H1 (cell line): ENCODE data around the gene RAB3C. TPM values are rescaled to one million over a fixed set of nuclear protein-coding genes. Genes with fewer than 3 reads are reported as not detected.

ENCODE experiments used
- CTCF ChIA-PET: fragments of 300-600 bp; sonication (Branson Sonifier 250); formaldehyde crosslinking; loops from one replicate; lab custom pipeline; 2021; ENCODE audit not compliant: partially characterized antibody; lab: Charles Lee
- POLR2A ChIA-PET: fragments of 300-600 bp; sonication (Branson Sonifier 250); formaldehyde crosslinking; loops from one replicate; lab custom pipeline; 2021; ENCODE audit warnings: inconsistent platforms; ENCODE audit not compliant: partially characterized antibody; lab: Charles Lee
- DNase-seq, 2 experiments: peaks; one replicate each; pipeline versions ENCODE4 v3.0.0 to v3.0.0-alpha.2; 2010 to 2022; ENCODE audit warnings: low spot score in 2 of 2, low read depth in 1 of 2, mixed read lengths in 1 of 2
- FAIRE-seq: peaks from 2 replicates; lab custom pipeline; 2011; peaks lifted over from hg19 to GRCh38; lab: Jason Lieb, UNC
- H2AFZ ChIP-seq: 2 replicates; pipeline ENCODE4 v1.8.1; 2012; ENCODE audit warnings: low read length, inconsistent platforms
- H2AK5ac ChIP-seq: 2 replicates; pipeline ENCODE4 v1.6.1; 2013; ENCODE audit warnings: low read depth, low read length
- H2BK120ac ChIP-seq: replicated peaks from 2 replicates; pipeline ENCODE3; 2013; ENCODE audit warnings: low read depth, low read length, inconsistent platforms
- H2BK12ac ChIP-seq: 2 replicates; pipeline ENCODE4 v1.6.1; 2013; ENCODE audit warnings: low read depth, low read length
- H2BK15ac ChIP-seq: 2 replicates; pipeline ENCODE4 v1.6.1; 2013; ENCODE audit warnings: low read length
- H2BK20ac ChIP-seq: 2 replicates; pipeline ENCODE4 v1.6.1; 2013; ENCODE audit warnings: low read length
- H2BK5ac ChIP-seq: 2 replicates; pipeline ENCODE4 v1.6.1; 2013; ENCODE audit warnings: low read depth, low read length
- H3K14ac ChIP-seq: 2 replicates; pipeline ENCODE4 v1.6.1; 2013; ENCODE audit warnings: inconsistent platforms; ENCODE audit not compliant: insufficient read length
- H3K18ac ChIP-seq: 2 replicates; pipeline ENCODE4 v1.6.1; 2013; ENCODE audit warnings: low read length; ENCODE audit errors: extremely low read depth
- H3K23ac ChIP-seq: 2 replicates; pipeline ENCODE4 v1.6.1; 2013; ENCODE audit warnings: inconsistent platforms; ENCODE audit not compliant: insufficient read length
- H3K23me2 ChIP-seq: 2 replicates; pipeline ENCODE4 v1.6.1; 2013; ENCODE audit warnings: low read depth, low read length
- H3K27ac ChIP-seq: 2 replicates; pipeline ENCODE4 v1.6.1; 2011; ENCODE audit warnings: low read depth, low read length, inconsistent platforms
- H3K27me3 ChIP-seq, 4 experiments: replicated peaks in 1 of 4; 1 replicate in 1 of 4; 2 replicates in 3 of 4; pipeline versions ENCODE4 v1.6.1 to v1.8.1; 2011 to 2013; ENCODE audit warnings: low read length in 3 of 4, mild to moderate bottlenecking in 3 of 4, inconsistent platforms in 2 of 4, mixed read lengths in 2 of 4, moderate library complexity in 1 of 4; ENCODE audit not compliant: control insufficient read depth in 3 of 4, insufficient read depth in 3 of 4; ENCODE audit errors: extremely low read depth in 1 of 4
- H3K36me3 ChIP-seq, 4 experiments: 2 replicates each; pipeline versions ENCODE4 v1.6.1 to v1.8.1; 2011 to 2013; ENCODE audit warnings: mild to moderate bottlenecking in 4 of 4, low read length in 3 of 4, moderate library complexity in 2 of 4, control low read depth in 1 of 4, inconsistent platforms in 1 of 4; ENCODE audit not compliant: insufficient read depth in 4 of 4, control insufficient read depth in 2 of 4
- H3K4ac ChIP-seq: replicated peaks from 2 replicates; pipeline ENCODE3; 2013; ENCODE audit warnings: low read length, low read depth, mixed read lengths, inconsistent platforms; ENCODE audit not compliant: insufficient read length
- H3K4me1 ChIP-seq, 4 experiments: replicated peaks in 1 of 4; 1 replicate in 1 of 4; 2 replicates in 3 of 4; pipeline versions ENCODE4 v1.6.1 to v1.8.1; 2011 to 2013; ENCODE audit warnings: low read length in 3 of 4, inconsistent platforms in 2 of 4, mixed read lengths in 1 of 4; ENCODE audit not compliant: insufficient read depth in 4 of 4, control insufficient read depth in 3 of 4
- H3K4me2 ChIP-seq, 2 experiments: 2 replicates each; pipeline versions ENCODE4 v1.6.1 to v1.8.1; 2011 to 2013; ENCODE audit warnings: low read depth in 2 of 2, low read length in 2 of 2, control low read depth in 1 of 2, inconsistent platforms in 1 of 2, mild to moderate bottlenecking in 1 of 2; ENCODE audit not compliant: insufficient read depth in 1 of 2
- H3K4me3 ChIP-seq, 4 experiments: fragments of 200-600, 300-600 bp in 1 of 4; sonication (generic), shearing (Covaris generic), sonication (Bioruptor Twin) in 1 of 4; 2 replicates each; pipeline versions ENCODE4 v1.5.1 to v1.8.1; 2011 to 2016; ENCODE audit warnings: low read length in 4 of 4, low read depth in 3 of 4, control low read depth in 2 of 4, inconsistent platforms in 2 of 4, mild to moderate bottlenecking in 2 of 4, mixed read lengths in 1 of 4, moderate library complexity in 1 of 4; ENCODE audit not compliant: insufficient read depth in 2 of 4; ENCODE audit errors: extremely low read depth in 1 of 4
- H3K56ac ChIP-seq: replicated peaks from 2 replicates; pipeline ENCODE3; 2013; ENCODE audit warnings: low read depth, mild to moderate bottlenecking, mixed read lengths, low read length, inconsistent platforms; ENCODE audit not compliant: insufficient read length
- H3K79me1 ChIP-seq: 2 replicates; pipeline ENCODE4 v1.6.1; 2013; ENCODE audit warnings: low read depth, low read length, control low read depth
- H3K79me2 ChIP-seq, 2 experiments: 2 replicates each; pipeline versions ENCODE4 v1.6.1 to v1.8.1; 2012 to 2013; ENCODE audit warnings: low read length in 2 of 2, mild to moderate bottlenecking in 2 of 2, inconsistent platforms in 1 of 2; ENCODE audit not compliant: insufficient read depth in 2 of 2, control insufficient read depth in 1 of 2
- H3K9ac ChIP-seq, 4 experiments: replicated peaks in 1 of 4; 1 replicate in 1 of 4; 2 replicates in 3 of 4; pipeline versions ENCODE4 v1.6.1 to v1.8.1; 2011 to 2013; ENCODE audit warnings: low read depth in 3 of 4, low read length in 3 of 4, control low read depth in 2 of 4, mild to moderate bottlenecking in 2 of 4, moderate library complexity in 2 of 4, inconsistent platforms in 1 of 4; ENCODE audit errors: extremely low read depth in 1 of 4
- H3K9me3 ChIP-seq, 2 experiments: 2 replicates each; pipeline versions ENCODE4 v1.6.1 to v1.8.1; 2012 to 2013; ENCODE audit warnings: mild to moderate bottlenecking in 2 of 2, moderate library complexity in 2 of 2, control low read depth in 1 of 2, inconsistent platforms in 1 of 2, low read depth in 1 of 2, low read length in 1 of 2, mixed read lengths in 1 of 2; ENCODE audit not compliant: insufficient read depth in 2 of 2
- H4K20me1 ChIP-seq, 2 experiments: replicated peaks in 1 of 2; 2 replicates each; pipeline versions ENCODE3 to v1.8.1; 2011 to 2013; ENCODE audit warnings: inconsistent platforms in 2 of 2, low read length in 2 of 2, mild to moderate bottlenecking in 1 of 2; ENCODE audit not compliant: insufficient read depth in 2 of 2, control insufficient read depth in 1 of 2
- H4K5ac ChIP-seq: 2 replicates; pipeline ENCODE4 v1.6.1; 2013; ENCODE audit warnings: low read length, low read depth, mixed read lengths, inconsistent platforms; ENCODE audit not compliant: insufficient read length
- H4K8ac ChIP-seq: 2 replicates; pipeline ENCODE4 v1.8.0; 2013; ENCODE audit warnings: mild to moderate bottlenecking, moderate library complexity, low read length, inconsistent platforms; ENCODE audit not compliant: insufficient read depth; ENCODE audit errors: extremely low read depth
- H4K91ac ChIP-seq: replicated peaks from 2 replicates; pipeline ENCODE3; 2013; ENCODE audit warnings: low read length, mixed read lengths, inconsistent platforms; ENCODE audit not compliant: insufficient read length
- BRCA1 ChIP-seq: IDR thresholded peaks from 2 replicates; pipeline ENCODE4 v1.6.1; 2012; ENCODE audit warnings: low read depth, low read length, improper control_type of control experiment
- CHD1 ChIP-seq: IDR thresholded peaks from 2 replicates; pipeline ENCODE4 v1.6.1; 2012; ENCODE audit warnings: low read depth, low read length, improper control_type of control experiment
- EP300 ChIP-seq, 2 experiments: IDR thresholded peaks; 1 replicate in 1 of 2; 2 replicates in 1 of 2; pipeline ENCODE4 v1.6.1; 2011 to 2012; ENCODE audit warnings: low read depth in 2 of 2, low read length in 2 of 2, mild to moderate bottlenecking in 2 of 2, borderline replicate concordance in 1 of 2, inconsistent platforms in 1 of 2, moderate library complexity in 1 of 2
- polyA plus RNA-seq, 7 experiments: library from polyadenylated mRNA; depleted of rRNA in 3 of 7; stranded (reverse) in 5 of 7; unstranded in 2 of 7; fragments of >200 nt in 5 of 7; fragments of 200-250 nt in 2 of 7; gene quantifications; 1 replicate in 5 of 7; 2 replicates in 1 of 7; 4 replicates in 1 of 7; pipeline versions ENCODE4 v1.2.1 to v1.2.3, GENCODE V29; 2011 to 2013; ENCODE audit warnings: missing spikeins in 2 of 7, mixed read lengths in 2 of 7
- total RNA-seq: library from RNA; stranded (reverse); fragmentation: NEBNext Ultra II Directional; extraction: Animal tissue kit (Norgen Biotek cat#: 25700); gene quantifications from 2 replicates; pipeline ENCODE4 v1.2.1, GENCODE V29; 2021
- TF ChIP-seq, protein P1 (sequence below), 3 experiments: IDR thresholded peaks; 1 replicate in 2 of 3; 2 replicates in 1 of 3; pipeline versions ENCODE4 v1.5.1 to v1.6.1; 2011; ENCODE audit warnings: low read length in 3 of 3, mild to moderate bottlenecking in 3 of 3, inconsistent platforms in 2 of 3, low read depth in 1 of 3, moderate library complexity in 1 of 3; ENCODE audit not compliant: insufficient read depth in 1 of 3; ENCODE audit errors: control extremely low read depth in 1 of 3

The RAB3C gene
- total and polyA plus RNA-seq, 2 of the 8 experiments (the other 6 are each of a cell fraction or from before 2014, with no cell fraction given): 14.7 to 18.3 TPM

DNA sequence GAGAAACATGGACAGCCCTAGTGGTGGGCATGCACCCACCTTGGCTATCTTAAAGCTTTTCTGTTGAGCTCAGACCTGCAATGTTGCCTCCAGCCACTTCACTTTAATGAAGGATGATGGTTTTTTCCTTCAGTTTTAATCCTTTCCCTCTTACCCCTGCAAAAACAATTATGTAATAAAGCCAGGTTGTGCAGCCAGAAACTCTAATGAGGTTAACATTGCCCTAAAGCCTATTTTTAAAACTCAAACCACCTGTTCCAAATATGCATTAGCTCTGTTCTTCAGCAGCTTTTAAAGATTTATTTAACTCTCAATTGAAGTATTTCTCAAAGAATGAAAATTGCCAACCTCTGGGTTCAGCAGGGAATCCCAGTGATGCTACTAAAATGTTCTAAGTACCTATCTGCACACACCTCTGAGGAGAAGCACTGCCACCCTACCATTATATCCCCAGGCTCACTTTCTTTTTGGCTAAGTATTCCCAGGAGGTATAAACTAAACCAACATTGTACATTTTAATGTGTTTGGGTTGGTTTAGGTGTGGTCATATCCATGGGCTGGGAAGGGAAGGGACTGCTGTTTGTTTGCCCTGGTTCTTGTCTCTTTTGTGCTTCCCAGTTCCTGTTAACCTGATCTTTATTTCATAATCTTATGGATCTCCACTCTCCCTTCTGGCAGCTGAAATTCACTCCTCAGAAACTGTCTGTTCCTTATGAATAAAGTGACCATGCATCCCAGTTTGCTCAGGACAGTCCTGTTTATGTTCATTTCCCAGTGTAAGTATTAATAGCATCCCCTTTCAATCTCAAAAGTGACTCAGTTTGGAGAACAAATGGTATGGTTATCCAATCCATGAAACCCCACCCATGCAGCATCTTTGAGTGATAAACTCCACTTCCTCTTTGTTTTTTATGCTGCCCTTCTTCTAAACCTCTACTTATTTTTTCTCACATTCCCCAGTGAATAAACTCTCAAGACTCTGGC, 251.7 kb downstream of the RAB3C start:
- FAIRE-seq (no peak), DNase-seq (no peak)
- no peak overlapping the region for H3K4ac ChIP-seq
- CTCF ChIA-PET: interaction anchor here (1.2 to 5.3 kb wide), 4 partner anchors 14 to 337 kb away, joined by 3 to 29 read pairs (median 11); no protein-coding TSS in a partner anchor
- H2BK5ac ChIP-seq: no peak overlapping the region
- H3K23ac ChIP-seq: no peak overlapping the region
- no peak overlapping the region for H4K91ac ChIP-seq
- no peak for TF ChIP-seq CHD1
- TF ChIP-seq BRCA1: no peak
- no peak for TF ChIP-seq EP300 (IDR thresholded peaks at IDR 0.05; ENCODE audit: borderline replicate concordance in 1 of 2, low read depth in 2 of 2, low read length in 2 of 2)
- TF ChIP-seq, protein P1, sequence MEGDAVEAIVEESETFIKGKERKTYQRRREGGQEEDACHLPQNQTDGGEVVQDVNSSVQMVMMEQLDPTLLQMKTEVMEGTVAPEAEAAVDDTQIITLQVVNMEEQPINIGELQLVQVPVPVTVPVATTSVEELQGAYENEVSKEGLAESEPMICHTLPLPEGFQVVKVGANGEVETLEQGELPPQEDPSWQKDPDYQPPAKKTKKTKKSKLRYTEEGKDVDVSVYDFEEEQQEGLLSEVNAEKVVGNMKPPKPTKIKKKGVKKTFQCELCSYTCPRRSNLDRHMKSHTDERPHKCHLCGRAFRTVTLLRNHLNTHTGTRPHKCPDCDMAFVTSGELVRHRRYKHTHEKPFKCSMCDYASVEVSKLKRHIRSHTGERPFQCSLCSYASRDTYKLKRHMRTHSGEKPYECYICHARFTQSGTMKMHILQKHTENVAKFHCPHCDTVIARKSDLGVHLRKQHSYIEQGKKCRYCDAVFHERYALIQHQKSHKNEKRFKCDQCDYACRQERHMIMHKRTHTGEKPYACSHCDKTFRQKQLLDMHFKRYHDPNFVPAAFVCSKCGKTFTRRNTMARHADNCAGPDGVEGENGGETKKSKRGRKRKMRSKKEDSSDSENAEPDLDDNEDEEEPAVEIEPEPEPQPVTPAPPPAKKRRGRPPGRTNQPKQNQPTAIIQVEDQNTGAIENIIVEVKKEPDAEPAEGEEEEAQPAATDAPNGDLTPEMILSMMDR (IDR thresholded peaks at IDR 0.05; ENCODE audit: control extremely low read depth in 1 of 3, insufficient read depth in 1 of 3, low read depth in 1 of 3, low read length in 3 of 3): no peak
- H3K14ac ChIP-seq: no peak overlapping the region
- no peaks in the 10 kb centered on the region for H3K36me3 ChIP-seq
- H2BK20ac ChIP-seq: no peak overlapping the region
- H2AK5ac ChIP-seq: no peak overlapping the region
- H3K9me3 ChIP-seq: no peaks in the 10 kb centered on the region
- H3K9ac ChIP-seq: no peak overlapping the region
- H2AFZ ChIP-seq: no peak overlapping the region
- POLR2A ChIA-PET: no interaction called here
- H3K56ac ChIP-seq: no peak overlapping the region
- no peak overlapping the region for H2BK12ac ChIP-seq
- H3K79me2 ChIP-seq: no peaks in the 10 kb centered on the region
- H3K27me3 ChIP-seq: no peaks in the 10 kb centered on the region
- H3K23me2 ChIP-seq: no peaks in the 10 kb centered on the region
- H3K4me3 ChIP-seq: no peak overlapping the region
- H3K79me1 ChIP-seq: no peaks in the 10 kb centered on the region
- no peak overlapping the region for H2BK15ac ChIP-seq
- no peak overlapping the region for H4K5ac ChIP-seq
- no peak overlapping the region for H4K8ac ChIP-seq
- no peaks in the 10 kb centered on the region for H3K4me1 ChIP-seq
- H2BK120ac ChIP-seq: no peak overlapping the region
- no peak overlapping the region for H3K4me2 ChIP-seq
- H3K27ac ChIP-seq: no peak overlapping the region
- no peaks in the 10 kb centered on the region for H4K20me1 ChIP-seq
- H3K18ac ChIP-seq: no peak overlapping the region
